ENCODE measurements around the gene TEKT3.

The TEKT3 gene

DNA sequence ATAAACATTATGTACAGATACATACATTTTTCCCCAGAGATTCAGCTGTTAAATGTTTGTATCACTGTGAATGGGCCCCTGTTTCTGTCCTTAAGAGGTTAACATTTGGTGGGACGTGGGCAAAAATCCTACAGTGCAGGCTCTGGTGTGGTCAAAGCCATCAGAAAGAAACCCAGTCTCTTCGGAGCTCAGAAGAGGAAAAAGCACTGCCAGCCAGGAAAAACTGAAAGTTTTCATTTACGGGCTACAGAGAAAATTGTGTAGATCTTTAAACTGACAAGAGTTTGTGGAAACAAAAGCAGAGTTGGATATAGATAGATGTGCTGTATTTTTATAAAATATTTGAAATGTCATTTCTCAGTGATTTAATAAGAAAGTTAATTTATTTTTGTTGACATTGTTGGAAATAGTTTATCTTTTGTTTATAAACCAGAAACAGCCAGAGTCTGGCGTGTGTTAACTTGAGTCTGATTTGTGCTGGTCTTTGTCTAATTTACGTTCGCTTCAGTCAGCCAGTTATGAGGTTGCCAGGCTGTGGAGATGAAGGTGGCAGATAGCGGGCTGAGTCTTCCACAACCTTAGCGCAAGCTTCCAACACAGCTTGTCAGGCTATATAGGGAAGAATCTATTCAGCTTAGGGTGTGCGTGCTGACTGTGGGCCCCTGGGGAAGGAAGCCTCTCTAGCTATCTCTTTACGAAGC is 9.5 kb upstream of the TEKT3 start:
- peak; percentile 88 for DNase-seq (ENCODE audit: low spot score)

DNA sequence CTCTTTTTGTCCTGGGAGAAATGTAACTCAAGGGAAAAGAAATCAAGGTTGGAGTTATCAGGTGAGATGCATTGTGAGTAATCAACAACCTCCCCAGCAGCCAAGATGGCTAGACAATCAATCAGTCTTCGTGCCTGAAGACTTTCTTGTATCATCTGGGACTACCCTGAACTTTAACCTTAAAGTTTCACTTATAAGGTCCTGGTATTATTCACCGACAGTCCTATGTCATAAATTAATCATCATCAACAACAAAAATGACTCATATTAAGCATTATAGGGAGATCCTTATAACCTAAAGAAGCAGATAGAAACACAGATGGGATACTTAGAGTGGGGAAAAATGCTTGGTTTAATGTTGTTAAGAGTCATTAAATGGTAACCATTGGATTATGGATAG is 7.7 kb upstream of the TEKT3 start:
- no peak for DNase-seq (ENCODE audit: low spot score)

DNA sequence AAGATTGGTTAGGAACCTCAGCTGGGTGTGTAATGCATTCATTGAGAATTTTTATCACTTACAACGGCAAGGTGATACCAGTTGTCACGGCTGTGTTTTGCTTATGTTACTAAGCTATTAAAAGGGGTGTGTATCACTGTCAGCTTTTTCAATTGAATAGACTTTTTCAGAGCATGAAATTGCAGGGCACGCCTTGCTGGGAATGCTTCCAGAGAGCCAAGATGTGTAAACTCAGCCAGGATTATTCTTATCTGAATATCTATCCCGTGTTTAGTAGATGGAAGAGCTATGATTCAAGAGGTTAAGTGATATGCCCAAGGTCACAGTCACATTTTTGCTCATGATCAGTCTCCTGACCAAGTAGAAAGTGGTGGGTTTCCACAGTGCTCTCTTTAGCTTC is 6.6 kb upstream of the TEKT3 start:
- no peak for DNase-seq (ENCODE audit: low spot score)

DNA sequence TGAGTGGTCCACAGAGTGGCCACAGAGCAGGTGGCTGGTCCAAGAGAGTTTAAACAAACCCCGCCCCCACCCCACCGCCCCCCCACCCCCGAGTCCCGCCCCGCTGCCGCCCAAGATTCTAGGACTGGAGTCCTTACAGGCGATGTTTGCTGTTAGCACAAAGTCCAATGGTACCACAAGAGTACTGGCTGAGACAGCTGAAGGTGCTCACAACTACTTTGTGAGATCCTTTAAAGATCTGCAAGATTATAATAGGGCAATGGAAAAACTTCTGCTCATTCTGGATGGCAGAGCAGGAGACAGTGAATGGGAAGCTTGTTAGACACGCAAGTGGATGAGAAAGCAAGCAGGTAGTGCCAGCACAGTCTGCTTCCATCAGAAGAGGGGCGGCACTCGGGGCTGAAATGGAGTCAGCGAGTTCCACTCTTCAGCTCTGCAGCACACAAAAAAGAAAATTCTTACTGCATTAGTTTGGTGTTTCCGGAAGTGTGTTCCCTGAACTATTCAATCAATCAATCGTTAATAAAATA is 4.7 kb upstream of the TEKT3 start:
- no peak for DNase-seq (ENCODE audit: low spot score)

DNA sequence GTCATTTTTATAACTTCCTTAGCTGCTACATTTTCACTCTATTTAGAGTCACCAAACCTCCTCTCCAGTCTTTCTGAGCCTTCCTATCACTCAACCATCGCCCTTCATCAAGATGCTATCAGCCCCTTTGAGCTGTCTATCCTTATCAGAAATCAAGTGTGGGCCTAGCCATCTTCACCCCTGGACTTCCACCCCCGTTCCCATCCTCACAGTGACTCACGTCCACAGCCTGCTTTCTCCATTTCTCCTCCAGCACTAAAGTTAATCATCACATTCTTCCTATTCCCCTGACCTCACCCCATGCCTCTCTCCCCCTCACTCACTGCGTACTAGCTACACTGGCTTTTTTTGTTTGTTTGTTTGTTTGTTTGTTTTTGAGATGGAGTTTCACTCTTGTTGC is 2.4 kb upstream of the TEKT3 start:
- no peak for DNase-seq (ENCODE audit: low spot score)

DNA sequence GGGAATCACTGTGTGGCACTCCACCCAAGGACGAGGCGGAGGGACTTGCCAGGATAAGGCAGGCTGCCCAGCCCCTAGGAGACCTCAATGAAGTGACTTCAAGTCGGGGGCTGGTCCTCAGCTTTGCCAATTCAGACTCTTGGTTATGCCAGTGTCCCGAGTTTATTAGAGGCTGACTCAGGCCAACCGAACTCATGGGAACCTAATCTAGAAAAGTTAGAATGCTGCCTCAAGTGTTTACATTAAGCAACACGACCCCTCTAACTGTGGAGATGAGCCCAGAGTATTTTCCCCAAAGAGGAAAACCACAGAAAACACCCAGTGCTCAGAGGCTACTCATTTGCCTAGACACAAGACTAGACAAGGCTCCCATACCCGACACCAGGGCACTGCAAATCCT is 1.1 kb upstream of the TEKT3 start:
- DNase-seq (ENCODE audit: low spot score), result no peak

DNA sequence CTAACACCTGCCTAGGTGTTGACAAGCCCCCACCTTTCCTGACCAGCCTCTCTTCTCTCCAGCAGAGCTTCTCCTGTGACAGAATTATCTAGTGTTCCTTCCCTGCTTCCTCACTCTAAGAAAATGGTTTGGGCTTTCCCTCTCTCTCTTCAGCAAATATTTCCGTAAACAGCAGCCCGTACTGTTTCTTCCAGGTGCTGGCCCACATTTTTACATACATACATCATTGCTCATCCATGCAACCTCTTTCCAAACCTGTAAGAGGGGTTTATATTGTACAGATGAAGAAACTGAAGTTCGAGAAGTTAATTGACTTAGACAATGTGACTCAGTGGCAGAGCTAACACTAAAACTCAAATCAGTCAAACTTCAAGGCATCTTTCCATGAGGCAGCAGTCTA is 569 bp upstream of the TEKT3 start:
- DNase-seq (ENCODE audit: low spot score), result no peak

DNA sequence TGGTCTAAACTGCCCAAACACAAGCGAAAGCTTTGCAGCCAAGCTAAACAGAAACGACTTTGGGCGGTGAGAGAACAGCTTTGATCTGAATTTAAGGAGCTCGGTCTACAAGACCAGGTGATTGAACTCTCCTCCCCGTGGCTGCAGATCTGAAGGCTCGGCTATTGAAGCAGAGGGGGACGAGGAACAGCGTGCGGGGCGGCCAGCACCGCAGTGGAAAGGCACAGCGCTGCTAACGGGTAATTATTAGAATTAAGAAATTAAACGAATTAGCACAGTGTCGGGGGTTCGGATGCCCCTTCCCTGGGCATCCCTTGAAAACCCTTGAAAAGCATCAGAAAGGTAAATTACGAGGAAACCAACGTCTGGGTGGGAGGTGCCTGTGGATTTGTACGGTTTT is 431 bp downstream of the TEKT3 start:
- no peak for DNase-seq (ENCODE audit: low spot score)

DNA sequence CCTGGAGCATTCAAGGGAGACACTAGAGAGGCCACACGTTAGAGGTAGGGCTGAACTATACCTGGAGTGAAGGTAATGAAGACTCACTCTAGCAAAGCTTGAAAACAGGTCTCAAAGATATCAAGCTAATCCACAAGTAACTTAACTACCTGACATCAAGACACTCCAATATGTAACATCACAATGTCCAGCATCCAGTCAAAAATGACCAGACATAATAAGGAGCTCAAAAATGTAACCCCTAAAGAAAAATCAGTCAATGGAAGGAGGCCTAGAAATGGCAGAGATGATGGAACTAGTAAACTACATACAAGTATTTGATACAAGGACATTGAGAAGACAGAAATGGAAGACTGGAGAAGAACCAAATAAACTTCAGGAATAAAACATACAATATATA is 6.0 kb downstream of the TEKT3 start:
- no peak for DNase-seq (ENCODE audit: low spot score)

DNA sequence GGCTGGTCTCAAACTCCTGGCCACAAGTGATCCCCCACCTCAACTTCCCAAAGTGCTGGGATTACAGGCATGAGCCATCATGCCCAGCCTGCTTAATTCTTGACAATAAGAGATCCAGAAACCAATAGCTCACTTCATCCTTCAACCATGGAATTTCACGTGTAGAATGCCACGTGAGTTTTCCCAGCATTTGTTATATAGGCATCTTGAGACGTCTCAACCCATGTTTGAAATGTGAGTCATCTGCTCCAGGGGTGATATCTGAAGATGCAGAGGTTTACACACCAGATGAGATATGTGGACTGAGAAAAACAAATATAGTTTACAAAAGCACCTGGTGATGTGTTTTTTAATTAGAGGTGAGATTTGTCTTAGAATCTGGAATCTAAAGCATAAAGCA is 7.1 kb downstream of the TEKT3 start:
- DNase-seq (ENCODE audit: low spot score), result no peak

DNA sequence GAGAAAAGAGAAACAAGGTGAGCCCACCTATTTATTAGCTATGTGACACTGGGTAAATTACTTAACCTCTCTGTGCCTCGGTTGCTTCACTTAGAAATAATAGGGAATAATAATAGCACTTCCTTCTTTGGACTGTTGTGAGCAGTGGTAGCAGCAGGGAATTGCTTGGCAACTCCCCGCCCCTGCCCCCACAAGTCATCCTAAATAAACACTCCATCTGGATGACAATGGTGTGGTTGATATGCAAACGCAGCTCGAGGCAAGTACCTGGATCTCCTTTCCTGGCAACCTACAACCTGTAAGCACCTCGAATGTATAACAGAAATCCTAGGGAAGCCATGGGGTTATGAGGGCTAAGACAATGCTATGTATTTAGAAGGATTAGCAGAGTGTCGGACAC is 9.1 kb downstream of the TEKT3 start:
- no peak for DNase-seq (ENCODE audit: low spot score)

DNA sequence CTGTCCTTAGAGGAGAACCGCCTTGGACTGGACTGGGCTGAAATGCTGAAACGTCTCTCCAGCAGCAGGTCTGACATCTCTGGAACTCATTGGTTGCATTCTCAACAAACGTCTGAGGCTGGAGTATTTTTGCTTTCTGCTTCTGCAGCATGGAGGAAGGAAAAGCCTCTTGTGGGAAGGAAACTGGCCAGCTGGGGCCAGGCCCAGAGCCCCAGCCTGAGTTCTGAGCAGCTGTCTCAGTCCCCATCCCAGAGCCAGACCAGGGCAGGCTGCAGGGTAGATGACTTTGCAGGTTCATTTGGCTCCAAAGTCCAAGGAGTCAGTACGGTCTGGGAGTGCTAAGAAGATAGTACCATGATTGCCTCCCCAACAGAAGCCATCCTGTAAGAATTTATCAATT is 18.3 kb downstream of the TEKT3 start:
- DNase-seq (ENCODE audit: low spot score), result no peak

DNA sequence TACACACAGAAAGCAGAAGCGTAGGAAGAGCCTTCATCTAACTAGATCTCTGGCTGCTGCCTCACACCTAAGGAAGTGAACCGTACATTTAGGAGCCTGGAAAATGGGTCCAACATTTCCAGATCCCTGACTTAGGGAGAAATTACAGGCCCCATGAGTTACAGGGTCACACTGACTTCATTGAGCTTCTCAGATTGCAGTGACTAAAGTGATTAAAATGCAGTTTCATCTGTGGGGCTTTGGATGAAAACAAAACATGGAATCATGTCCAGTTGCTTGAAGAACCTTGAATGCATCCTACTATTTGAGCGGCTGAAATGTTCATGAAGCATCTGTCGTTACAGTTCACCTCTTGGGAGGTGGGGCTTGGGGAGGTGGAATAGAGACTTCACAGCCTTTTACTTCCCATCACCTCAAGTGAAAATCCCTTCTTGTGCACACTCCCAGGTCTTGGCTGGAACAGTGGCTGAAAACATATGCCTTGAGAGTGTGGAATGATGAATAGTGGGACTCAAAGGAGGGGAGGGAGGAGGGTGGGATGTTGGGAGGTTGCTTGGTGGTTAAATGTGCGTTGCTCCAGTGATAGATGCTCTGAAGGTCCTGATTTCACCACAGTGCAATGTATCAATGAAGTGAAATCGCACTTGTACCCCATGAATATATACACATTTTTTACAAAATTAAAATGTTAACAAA is 19.7 kb downstream of the TEKT3 start:
- DNase-seq (ENCODE audit: low spot score), result no peak

DNA sequence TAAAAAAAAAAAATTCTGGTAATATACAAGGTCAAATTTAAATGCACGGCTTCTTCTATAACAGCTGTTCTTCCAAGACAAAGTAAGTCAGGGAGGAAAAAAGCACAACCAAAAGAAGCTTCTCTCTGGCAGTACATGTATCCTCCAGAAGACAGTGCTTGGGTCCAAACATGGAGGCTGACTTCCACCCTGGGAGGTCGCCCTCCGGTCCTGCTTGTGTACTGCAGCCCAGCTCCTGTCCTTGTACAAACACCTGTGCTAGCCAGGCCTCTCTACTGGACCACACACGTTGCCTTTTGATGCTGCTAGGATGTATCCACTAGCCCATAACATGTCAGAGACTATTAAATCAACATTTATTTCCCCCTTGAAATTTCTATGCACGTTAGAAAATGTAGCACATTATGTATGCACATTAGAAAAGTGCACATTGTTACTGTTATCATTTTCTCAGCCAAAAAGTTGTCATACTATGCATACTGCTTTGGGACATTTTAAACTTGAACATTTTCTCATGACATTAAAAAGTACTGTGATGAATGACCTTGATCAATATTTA is 21.9 kb downstream of the TEKT3 start:
- DNase-seq (ENCODE audit: low spot score), result no peak

DNA sequence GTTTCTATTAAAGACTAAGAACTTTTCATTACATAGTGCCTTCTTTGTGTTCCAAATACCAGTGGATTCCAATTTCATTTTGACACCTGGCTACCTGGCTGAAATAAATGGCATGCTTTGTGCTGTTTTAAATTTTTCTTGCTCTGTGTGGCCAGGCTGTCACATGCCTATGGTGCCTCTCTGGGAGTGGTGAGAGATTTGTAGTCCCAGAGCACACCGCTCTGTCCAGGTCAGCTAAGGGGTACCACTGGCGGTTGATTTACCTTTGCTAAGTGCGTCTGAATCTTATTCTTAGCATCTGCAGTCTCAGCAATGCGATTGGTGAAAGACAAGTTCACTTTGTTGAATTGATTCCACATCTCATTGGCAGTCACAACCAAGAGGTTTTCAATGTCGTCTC is 29.4 kb downstream of the TEKT3 start:
- no peak for DNase-seq (ENCODE audit: low spot score)

DNA sequence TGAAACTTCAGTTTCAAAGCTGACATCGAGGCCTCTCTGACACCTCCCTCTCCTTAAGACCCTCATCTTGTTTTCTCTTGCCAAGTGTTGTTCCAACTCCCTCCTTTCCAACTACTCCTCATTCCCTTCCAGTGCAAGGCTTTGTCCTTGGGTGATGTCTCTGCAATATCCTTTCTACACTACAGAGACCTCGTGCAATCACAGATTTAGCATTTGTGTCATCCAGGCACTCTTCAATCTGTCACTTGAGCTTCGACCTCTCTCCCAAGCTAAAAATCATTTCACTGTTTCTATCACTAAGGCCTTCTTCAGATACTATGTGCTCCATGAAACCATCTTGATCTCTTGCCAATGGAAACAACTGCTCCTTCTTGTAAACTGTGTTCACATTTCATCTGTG is 31.6 kb downstream of the TEKT3 start:
- DNase-seq (ENCODE audit: low spot score), result no peak

DNA sequence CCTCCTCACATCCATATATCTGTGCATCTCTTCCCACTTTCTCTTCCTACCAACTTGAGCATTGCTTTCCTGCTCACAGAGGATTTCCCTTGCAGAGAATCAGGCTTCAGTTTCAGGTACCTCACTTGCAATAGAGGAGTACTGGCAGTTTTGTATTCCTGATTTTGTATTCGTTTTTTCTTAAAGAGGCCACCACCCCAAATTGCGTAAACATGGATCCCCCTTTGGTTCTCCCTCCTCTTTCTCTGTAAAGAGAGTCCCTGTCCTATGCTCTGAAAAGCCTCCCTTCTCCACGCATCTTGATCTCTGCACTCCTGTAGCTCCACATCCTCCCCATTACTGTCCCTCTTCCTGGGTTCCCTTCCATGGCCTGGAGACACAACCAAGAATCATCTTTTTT is 32.2 kb downstream of the TEKT3 start:
- DNase-seq (ENCODE audit: low spot score), result no peak

DNA sequence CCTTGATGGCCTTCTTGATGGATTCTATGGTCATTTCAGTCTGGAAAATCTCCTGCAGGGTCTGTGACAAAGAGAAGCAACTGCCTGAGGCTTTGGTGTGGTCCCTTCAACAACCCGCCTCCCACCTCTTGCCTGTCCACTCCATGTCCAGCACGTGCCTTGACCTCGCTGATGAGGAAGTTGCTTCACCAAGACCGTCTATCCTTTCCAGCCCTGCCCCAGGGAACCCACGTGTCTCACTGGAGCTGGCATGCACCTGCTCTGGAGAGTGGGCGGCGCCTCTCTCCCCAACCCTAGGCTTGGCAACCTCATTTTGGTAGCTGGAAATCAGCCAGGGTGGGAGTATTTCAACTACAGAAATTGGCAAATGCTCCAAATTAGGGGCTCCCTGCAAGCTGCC is 32.6 kb downstream of the TEKT3 start:
- DNase-seq (ENCODE audit: low spot score), result no peak

DNA sequence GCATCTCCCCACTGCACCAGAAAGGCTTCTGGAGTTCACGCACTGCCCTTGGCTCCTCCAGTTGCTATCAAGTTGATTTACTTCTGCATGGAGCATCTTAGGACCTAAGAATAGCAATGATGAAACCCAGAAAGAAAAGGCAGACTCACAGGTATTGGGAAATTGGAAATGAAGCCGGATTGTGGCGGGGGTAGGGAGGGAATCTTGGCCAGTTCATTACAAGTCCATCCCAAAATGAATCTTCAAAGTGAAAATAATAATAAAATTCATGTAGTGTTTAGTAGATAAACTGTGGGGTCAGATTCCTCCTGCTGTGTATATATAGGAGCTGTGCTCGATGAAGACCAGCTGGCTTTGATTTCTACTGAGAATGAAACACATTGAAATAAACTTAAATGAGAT is 33.7 kb downstream of the TEKT3 start:
- no peak for DNase-seq (ENCODE audit: low spot score)

DNA sequence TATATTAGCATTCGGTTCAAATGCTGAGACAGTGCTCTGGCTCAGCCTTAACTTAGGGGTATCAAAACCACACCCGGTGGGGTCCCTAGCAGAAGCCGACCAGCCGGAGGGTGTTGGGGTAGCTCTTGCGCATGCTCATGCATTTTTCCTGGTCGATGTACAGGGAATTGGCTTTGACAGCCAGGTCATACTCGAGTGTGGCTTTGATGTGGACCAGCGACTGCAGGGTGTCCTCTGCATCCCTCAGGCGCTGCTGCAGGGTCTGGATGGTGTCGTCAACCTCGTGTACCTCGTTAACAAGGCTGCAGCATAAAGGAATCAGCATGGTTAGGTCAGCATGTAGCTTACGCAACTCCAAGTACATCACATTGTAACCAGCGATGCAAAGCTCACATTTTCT is 37.5 kb downstream of the TEKT3 start:
- DNase-seq (ENCODE audit: low spot score), result peak; percentile 86

DNA sequence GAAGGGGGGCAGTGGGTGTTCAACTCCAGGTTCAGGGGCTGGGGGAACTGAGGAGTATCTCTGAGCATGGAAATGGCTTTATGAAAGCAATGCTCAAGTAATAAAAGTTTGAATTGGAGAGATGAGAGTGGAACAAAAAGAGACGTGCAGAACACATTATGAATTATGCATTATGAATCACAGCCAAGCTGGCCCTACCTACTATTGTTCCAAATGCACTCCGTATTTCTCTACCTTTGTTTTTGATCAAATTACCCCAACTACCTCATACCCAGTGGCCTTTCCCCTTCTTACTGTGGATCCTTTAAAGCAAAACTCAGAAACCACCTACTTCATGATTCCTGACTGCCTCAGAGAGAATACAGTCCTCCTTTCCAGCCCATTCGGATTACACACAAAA is 38.1 kb downstream of the TEKT3 start:
- no peak for DNase-seq (ENCODE audit: low spot score)

DNA sequence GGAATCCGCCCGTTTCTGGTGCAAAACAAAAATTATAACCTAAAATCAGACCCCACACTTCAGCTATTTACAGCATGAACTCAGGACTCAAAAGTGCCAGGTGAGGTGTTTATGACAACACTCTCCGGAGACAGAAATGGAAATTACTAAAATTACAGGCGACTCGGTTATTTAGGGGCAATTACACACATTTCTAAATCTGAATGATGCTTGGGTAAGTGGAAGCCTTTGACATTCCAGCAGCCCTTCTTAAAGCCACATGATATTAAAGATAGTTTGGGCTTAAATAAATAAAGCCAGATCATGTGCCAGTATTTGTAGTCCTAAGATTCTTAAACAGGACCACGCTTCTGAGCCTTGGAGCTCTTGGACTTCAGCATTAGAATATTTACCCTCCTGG is 39.6 kb downstream of the TEKT3 start:
- no peak for DNase-seq (ENCODE audit: low spot score)

DNA sequence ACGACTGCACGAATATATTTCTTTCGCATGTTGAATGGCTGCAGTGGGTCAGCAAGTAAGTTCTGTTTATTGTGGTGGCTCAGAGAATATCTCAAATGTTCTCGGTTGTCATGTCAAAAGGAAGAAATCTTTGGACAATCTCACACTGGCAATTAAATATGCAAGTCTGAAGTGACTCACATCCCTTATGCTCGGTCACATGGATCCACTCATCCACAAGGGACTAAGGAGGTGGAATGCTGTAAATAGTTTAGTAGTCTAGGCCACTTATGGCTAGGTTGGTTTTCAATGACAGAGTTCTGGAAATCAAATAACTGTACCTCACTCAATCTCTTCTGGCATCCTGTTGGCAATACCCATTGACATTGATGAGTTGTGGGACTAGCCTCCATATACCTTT is 43.2 kb downstream of the TEKT3 start:
- no peak for DNase-seq (ENCODE audit: low spot score)

All from SK-N-DZ (cell line).